ENCODE results near the gene DGKD. TPM values are rescaled to one million over a fixed set of nuclear protein-coding genes. Genes with fewer than 3 reads are reported as not detected.

The DGKD gene
- polyA plus RNA-seq, 3 donors: 14.5 to 67.5 (median 16.6) TPM

DNA sequence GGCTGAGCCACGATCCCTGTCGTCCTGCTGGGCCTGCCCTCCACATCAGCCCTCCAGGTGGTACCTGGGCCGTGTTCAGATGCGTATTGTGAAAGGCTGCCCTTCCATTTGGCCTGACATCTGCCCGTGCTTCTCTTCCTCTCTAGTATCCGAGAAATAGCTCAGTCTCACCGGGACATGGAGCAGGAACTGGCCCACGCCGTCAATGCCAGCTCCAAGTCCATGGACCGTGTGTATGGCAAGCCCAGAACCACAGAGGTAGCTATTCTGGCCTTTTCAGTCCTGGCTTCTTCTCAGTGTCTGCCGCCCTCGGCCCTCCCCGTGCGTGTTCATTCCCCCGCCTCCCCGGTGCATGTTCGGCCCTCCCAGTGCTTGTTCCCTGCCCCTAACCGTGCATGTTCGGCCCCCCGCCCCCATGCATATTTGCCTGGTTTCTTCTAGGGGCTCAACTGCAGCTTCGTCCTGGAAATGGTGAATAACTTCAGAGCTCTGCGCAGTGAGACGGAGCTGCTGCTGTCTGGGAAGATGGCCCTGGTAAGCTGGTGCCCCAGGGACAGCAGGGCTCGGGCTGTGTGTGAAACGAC lies 108.0 kb downstream of the DGKD start:
- H3K4me1 Mint-ChIP-seq: no peaks in the 10 kb centered on the region
- no peak overlapping the region for H3K27ac ChIP-seq (ENCODE audit: low read depth in 1 of 2, low read length in 2 of 2)

GRCh38 chr2:233462826-233463470 lies 108.7 kb downstream of the DGKD start:
- Histone ChIP-seq H3K36me3 (replicated peaks in 1 of 2; ENCODE audit: control insufficient read depth in 1 of 2, insufficient read depth in 2 of 2, low read length in 2 of 2) (peaks cover 95 to 99% of the 10 kb centered on the region in 2 donors), H3K4me2 (replicated peaks; ENCODE audit: extremely low read depth, low read length, poor library complexity, severe bottlenecking) (no peak overlapping the region), H3K9me3 (replicated peaks in 1 of 2; ENCODE audit: control insufficient read depth in 1 of 2, insufficient read depth in 1 of 2, low read length in 2 of 2) (no peaks in the 10 kb centered on the region), H3K4me3 (replicated peaks in 1 of 3; ENCODE audit: low read depth in 2 of 3, low read length in 3 of 3) (no peak overlapping the region), H3K27me3 (ENCODE audit: control insufficient read depth in 2 of 2, insufficient read depth in 2 of 2, low read length in 2 of 2) (no peaks in the 10 kb centered on the region), H3K4me1 (ENCODE audit: control insufficient read depth in 1 of 2, insufficient read depth in 2 of 2, low read length in 2 of 2) (no peaks in the 10 kb centered on the region), H2AFZ (ENCODE audit: insufficient read depth, low read depth, low read length, poor library complexity, severe bottlenecking) (no peak overlapping the region), H3K79me2 (ENCODE audit: insufficient read depth, low read length) (no peaks in the 10 kb centered on the region), H3K27ac (ENCODE audit: low read depth in 1 of 2, low read length in 2 of 2) (no peak overlapping the region), H4K20me1 (ENCODE audit: insufficient read depth, low read length) (peaks cover 19% of the 10 kb centered on the region), H3K9ac (ENCODE audit: insufficient read depth, low read length, poor library complexity, severe bottlenecking) (no peak overlapping the region)
- peak overlapping the region in 1 of 7 donors; percentile 0 for H3K27ac Mint-ChIP-seq
- peak overlapping the region in 1 of 2 donors; percentile 4 for H3K4me3 Mint-ChIP-seq
- no peaks in the 10 kb centered on the region for H3K4me1 Mint-ChIP-seq
- H3K27me3 Mint-ChIP-seq (ENCODE audit: low read depth in 3 of 3): peaks cover 0 to 1% (median 0%) of the 10 kb centered on the region in 3 donors
- peaks cover 87 to 94% of the 10 kb centered on the region in 2 donors for H3K36me3 Mint-ChIP-seq
- DNase-seq: no peak
- 98% methylated on average over 20 of the region's 21 CpGs for WGBS (ENCODE audit: insufficient coverage)
- TF ChIP-seq CTCF (IDR thresholded peaks at IDR 0.05): no peak
- no peaks in the 10 kb centered on the region for H3K9me3 Mint-ChIP-seq
- intact Hi-C loops (cut with micrococcal nuclease): no loop called here

More for the DNA sequence above, 108.0 kb downstream of the DGKD start:
- Histone ChIP-seq H4K20me1 (ENCODE audit: insufficient read depth, low read length) (peaks cover 15% of the 10 kb centered on the region), H3K4me3 (replicated peaks in 1 of 3; ENCODE audit: low read depth in 2 of 3, low read length in 3 of 3) (no peak overlapping the region), H3K79me2 (ENCODE audit: insufficient read depth, low read length) (no peaks in the 10 kb centered on the region), H3K4me1 (ENCODE audit: control insufficient read depth in 1 of 2, insufficient read depth in 2 of 2, low read length in 2 of 2) (no peaks in the 10 kb centered on the region), H3K9me3 (replicated peaks in 1 of 2; ENCODE audit: control insufficient read depth in 1 of 2, insufficient read depth in 1 of 2, low read length in 2 of 2) (no peaks in the 10 kb centered on the region), H2AFZ (ENCODE audit: insufficient read depth, low read depth, low read length, poor library complexity, severe bottlenecking) (no peak overlapping the region), H3K4me2 (replicated peaks; ENCODE audit: extremely low read depth, low read length, poor library complexity, severe bottlenecking) (no peak overlapping the region), H3K9ac (ENCODE audit: insufficient read depth, low read length, poor library complexity, severe bottlenecking) (no peak overlapping the region), H3K36me3 (replicated peaks in 1 of 2; ENCODE audit: control insufficient read depth in 1 of 2, insufficient read depth in 2 of 2, low read length in 2 of 2) (peaks cover 95 to 99% of the 10 kb centered on the region in 2 donors), H3K27me3 (ENCODE audit: control insufficient read depth in 2 of 2, insufficient read depth in 2 of 2, low read length in 2 of 2) (no peaks in the 10 kb centered on the region)
- no peaks in the 10 kb centered on the region for H3K9me3 Mint-ChIP-seq
- intact Hi-C loops (cut with micrococcal nuclease): no loop called here
- no peak for DNase-seq
- H3K27me3 Mint-ChIP-seq (ENCODE audit: low read depth in 3 of 3): peaks cover 0 to 3% (median 0%) of the 10 kb centered on the region in 3 donors
- peaks cover 87 to 94% of the 10 kb centered on the region in 2 donors for H3K36me3 Mint-ChIP-seq
- H3K27ac Mint-ChIP-seq: peak overlapping the region in 2 of 7 donors; percentile 40 to 61
- 98% methylated on average over 25 of the region's 25 CpGs for WGBS (ENCODE audit: insufficient coverage)
- H3K4me3 Mint-ChIP-seq: no peak overlapping the region
- no peak for TF ChIP-seq CTCF (IDR thresholded peaks at IDR 0.05)
